RCC 7860 (cell line): ENCODE measurements around the gene IRX3.
"Not testable (repeated sequence)": the region's sequence is repeated elsewhere in the genome, so short reads cannot be mapped to it uniquely, and the experiment has no call there.

Source experiments
- DNase-seq: peaks from one replicate; pipeline ENCODE4 v3.0.0-alpha.2; 2015; ENCODE audit warnings: low spot score
- FAIRE-seq: peaks from 2 replicates; lab custom pipeline; 2012; peaks lifted over from hg19 to GRCh38; lab: Jason Lieb, UNC

The IRX3 gene

GRCh38 chr16:54280751-54281150 is 5.8 kb downstream of the IRX3 start:
- DNase-seq (peak; percentile 60), FAIRE-seq (no peak)

GRCh38 chr16:54277845-54278703 is 8.5 kb downstream of the IRX3 start:
- FAIRE-seq (no peak), DNase-seq (no peak)

- FAIRE-seq: peak; percentile 73
- DNase-seq: peak; percentile 39
These were observed 10.6 kb downstream of the IRX3 start for GRCh38 chr16:54275956-54276355.

- FAIRE-seq (no peak), DNase-seq (no peak)
These were observed 13.0 kb downstream of the IRX3 start for GRCh38 chr16:54273566-54273965.

GRCh38 chr16:54270711-54271110 is 15.9 kb downstream of the IRX3 start:
- DNase-seq (no peak), FAIRE-seq (no peak)

- FAIRE-seq (no peak), DNase-seq (no peak)
These were observed 17.1 kb downstream of the IRX3 start for GRCh38 chr16:54269461-54269860.

- FAIRE-seq: no peak
- no peak for DNase-seq
These were observed 17.8 kb downstream of the IRX3 start for GRCh38 chr16:54268766-54269165.

GRCh38 chr16:54268340-54268739 is 18.2 kb downstream of the IRX3 start:
- no peak for DNase-seq
- FAIRE-seq: no peak

- FAIRE-seq (no peak), DNase-seq (no peak)
These were observed 20.1 kb downstream of the IRX3 start for GRCh38 chr16:54266363-54266955.

GRCh38 chr16:54265575-54266107 is 20.9 kb downstream of the IRX3 start:
- DNase-seq (peak; percentile 36), FAIRE-seq (no peak)

- DNase-seq: no peak
- no peak for FAIRE-seq
These were observed 33.5 kb downstream of the IRX3 start for GRCh38 chr16:54253118-54253517.

GRCh38 chr16:54248863-54249710 is 37.5 kb downstream of the IRX3 start:
- DNase-seq (no peak), FAIRE-seq (no peak)

- FAIRE-seq, DNase-seq: not testable (repeated sequence)
These were observed 38.9 kb downstream of the IRX3 start for GRCh38 chr16:54247705-54248104.

GRCh38 chr16:54246454-54246821 is 40.1 kb downstream of the IRX3 start:
- no peak for DNase-seq
- FAIRE-seq: no peak

- FAIRE-seq (no peak), DNase-seq (no peak)
These were observed 40.7 kb downstream of the IRX3 start for GRCh38 chr16:54245788-54246453.

- FAIRE-seq (no peak), DNase-seq (no peak)
These were observed 42.3 kb downstream of the IRX3 start for GRCh38 chr16:54244061-54244886.

- no peak for DNase-seq
- no peak for FAIRE-seq
These were observed 43.4 kb downstream of the IRX3 start for GRCh38 chr16:54243202-54243601.

GRCh38 chr16:54242199-54242598 is 44.4 kb downstream of the IRX3 start:
- FAIRE-seq (no peak), DNase-seq (no peak)

- FAIRE-seq: no peak
- no peak for DNase-seq
These were observed 45.1 kb downstream of the IRX3 start for GRCh38 chr16:54241525-54241924.
